GM08714 (cell line): ENCODE data around the gene CNOT4.

ENCODE experiments used
- H3K4me3 ChIP-seq: fragments of 200-500 bp; sonication (Bioruptor generic); 2 replicates; pipeline ENCODE4 v1.5.1; 2014; ENCODE audit warnings: mild to moderate bottlenecking, low read length, inconsistent platforms
- ZNF274 ChIP-seq: IDR thresholded peaks from 2 replicates; pipeline ENCODE4 v1.6.1; 2012; ENCODE audit warnings: mild to moderate bottlenecking, low read depth, low read length

Gene CNOT4

GRCh38 chr7:135382173-135382572 is 127.7 kb downstream of the CNOT4 start:
- no peak for TF ChIP-seq ZNF274
- H3K4me3 ChIP-seq = no peak overlapping the region

- H3K4me3 ChIP-seq = no peak overlapping the region
- TF ChIP-seq ZNF274 = no peak
Observed at GRCh38 chr7:135381369-135381768, 128.5 kb downstream of the CNOT4 start.

- TF ChIP-seq ZNF274 = no peak
Observed at GRCh38 chr7:135380351-135380750, 129.6 kb downstream of the CNOT4 start.

GRCh38 chr7:135377171-135377570 is 132.7 kb downstream of the CNOT4 start:
- TF ChIP-seq ZNF274 = no peak
- no peak overlapping the region for H3K4me3 ChIP-seq

More at GRCh38 chr7:135380351-135380750, 129.6 kb downstream of the CNOT4 start:
- no peak overlapping the region for H3K4me3 ChIP-seq

- no peak overlapping the region for H3K4me3 ChIP-seq
- TF ChIP-seq ZNF274 = no peak
Observed at GRCh38 chr7:135375908-135376699, 133.8 kb downstream of the CNOT4 start.

- TF ChIP-seq ZNF274 = no peak
- H3K4me3 ChIP-seq = no peak overlapping the region
Observed at GRCh38 chr7:135374736-135375135, 135.2 kb downstream of the CNOT4 start.

- TF ChIP-seq ZNF274 = no peak
- H3K4me3 ChIP-seq = no peak overlapping the region
Observed at GRCh38 chr7:135372222-135372621, 137.7 kb downstream of the CNOT4 start.

GRCh38 chr7:135370656-135371055 is 139.2 kb downstream of the CNOT4 start:
- no peak overlapping the region for H3K4me3 ChIP-seq
- TF ChIP-seq ZNF274 = no peak

- no peak overlapping the region for H3K4me3 ChIP-seq
- no peak for TF ChIP-seq ZNF274
Observed at GRCh38 chr7:135369405-135369804, 140.5 kb downstream of the CNOT4 start.

GRCh38 chr7:135368416-135369186 is 141.3 kb downstream of the CNOT4 start:
- no peak for TF ChIP-seq ZNF274
- no peak overlapping the region for H3K4me3 ChIP-seq

- no peak for TF ChIP-seq ZNF274
- no peak overlapping the region for H3K4me3 ChIP-seq
Observed at GRCh38 chr7:135366843-135367508, 142.9 kb downstream of the CNOT4 start.

- H3K4me3 ChIP-seq = no peak overlapping the region
- no peak for TF ChIP-seq ZNF274
Observed at GRCh38 chr7:135365721-135366120, 144.2 kb downstream of the CNOT4 start.

GRCh38 chr7:135364206-135364605 is 145.7 kb downstream of the CNOT4 start:
- TF ChIP-seq ZNF274 = no peak
- H3K4me3 ChIP-seq = no peak overlapping the region

GRCh38 chr7:135362871-135363270 is 147.0 kb downstream of the CNOT4 start:
- no peak for TF ChIP-seq ZNF274
- H3K4me3 ChIP-seq = no peak overlapping the region
